Activated CD4-positive, alpha-beta T cell treated with anti-CD3 and anti-CD28 coated beads, Interleukin-2, amount 50 U/mL, for 24 hours (primary cell): Measurements from ENCODE around the gene A1BG.
A peak's percentile ranks its signal among the peaks of the same experiment; 100 is the strongest.
"Not testable (repeated sequence)": the region's sequence is repeated elsewhere in the genome, so short reads cannot be mapped to it uniquely, and the experiment has no call there.

Experiments used
- DNase-seq, 2 donors: peaks; one replicate each; pipeline ENCODE4 v3.0.0-alpha.2; 2020; ENCODE audit warnings: low read depth in 1 of 2, low spot score in 1 of 2

The A1BG gene

DNA sequence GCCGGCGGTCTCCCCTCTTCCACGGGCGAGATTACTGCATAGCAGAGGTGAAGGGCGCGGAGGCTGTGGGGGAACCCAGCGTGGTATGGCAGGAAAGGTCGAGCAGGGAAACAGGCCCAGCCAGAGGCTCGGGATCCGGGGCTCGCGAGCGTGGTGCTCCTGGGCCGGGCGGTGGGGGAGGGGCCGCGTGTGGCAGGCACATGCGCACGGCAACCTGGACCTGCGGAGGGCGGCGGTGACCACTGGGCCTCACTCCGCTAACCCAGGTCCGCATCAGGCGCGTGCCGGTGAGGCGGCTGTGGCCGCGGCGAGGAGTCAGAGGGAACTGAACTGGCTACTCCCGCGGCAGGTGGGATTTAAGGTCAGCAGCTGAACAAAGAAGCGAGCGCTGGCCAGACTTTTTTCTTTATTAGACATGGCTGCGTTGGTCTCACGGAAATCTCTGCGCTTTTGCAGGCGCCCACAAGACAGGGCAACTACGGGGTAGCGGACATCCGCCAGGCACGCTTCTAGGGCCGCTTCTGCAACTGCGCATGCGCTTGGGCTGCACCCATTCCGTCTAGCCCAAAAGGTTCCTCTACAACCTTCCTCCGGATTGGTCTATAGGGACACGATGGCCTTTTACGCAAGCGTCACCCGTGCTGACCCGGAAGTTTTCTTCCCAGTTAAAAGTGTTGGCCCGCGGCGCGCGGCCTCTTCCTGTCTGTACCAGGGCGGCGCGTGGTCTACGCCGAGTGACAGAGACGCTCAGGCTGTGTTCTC is 33.5 kb upstream of the A1BG start, which contains the start of gene RPS5:
Gene RPS5 (plus strand): TSS at position 694 of the 762 bp plus-strand sequence. CDS start 869 bp downstream, outside the sequence.
- peak; percentile 93 to 97 for DNase-seq

DNA sequence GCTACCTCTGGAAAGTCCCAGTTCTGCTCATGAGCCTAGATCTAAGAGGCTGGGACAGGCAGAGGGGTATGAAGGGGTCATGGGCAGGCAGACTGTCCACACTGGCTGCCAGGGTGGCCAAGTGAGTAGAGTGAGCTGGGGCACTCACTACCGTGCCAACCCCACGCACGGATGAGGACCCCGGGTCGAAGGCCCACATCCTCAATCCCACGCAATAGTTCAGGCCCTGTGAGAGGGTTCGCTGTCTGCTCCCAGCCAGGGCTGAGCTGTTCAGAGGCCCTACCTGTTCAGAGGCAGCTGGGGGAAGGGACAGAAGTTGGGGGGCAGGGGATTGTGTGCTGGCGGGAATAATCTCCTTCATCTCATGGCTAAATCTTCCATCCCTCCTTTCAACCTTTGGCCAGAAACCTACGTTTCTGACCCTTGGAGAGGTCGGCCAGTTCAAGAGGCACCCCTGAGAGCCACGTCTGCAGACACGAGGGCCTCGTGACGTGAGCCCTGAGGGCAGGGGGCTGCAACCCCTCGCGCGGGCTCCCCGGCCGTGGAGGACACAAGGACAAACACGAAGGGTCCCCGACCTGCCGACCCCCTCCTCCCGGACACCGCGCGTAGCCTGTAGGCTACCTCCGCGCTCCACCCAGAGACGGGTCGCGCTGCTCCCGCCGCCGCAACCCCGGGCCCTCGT is 32.7 kb upstream of the A1BG start:
- DNase-seq: peak in 1 of 2 donors; percentile 32

- DNase-seq: no peak
Observed at GRCh38 chr19:58385313-58385890, 32.1 kb upstream of the A1BG start.

DNA sequence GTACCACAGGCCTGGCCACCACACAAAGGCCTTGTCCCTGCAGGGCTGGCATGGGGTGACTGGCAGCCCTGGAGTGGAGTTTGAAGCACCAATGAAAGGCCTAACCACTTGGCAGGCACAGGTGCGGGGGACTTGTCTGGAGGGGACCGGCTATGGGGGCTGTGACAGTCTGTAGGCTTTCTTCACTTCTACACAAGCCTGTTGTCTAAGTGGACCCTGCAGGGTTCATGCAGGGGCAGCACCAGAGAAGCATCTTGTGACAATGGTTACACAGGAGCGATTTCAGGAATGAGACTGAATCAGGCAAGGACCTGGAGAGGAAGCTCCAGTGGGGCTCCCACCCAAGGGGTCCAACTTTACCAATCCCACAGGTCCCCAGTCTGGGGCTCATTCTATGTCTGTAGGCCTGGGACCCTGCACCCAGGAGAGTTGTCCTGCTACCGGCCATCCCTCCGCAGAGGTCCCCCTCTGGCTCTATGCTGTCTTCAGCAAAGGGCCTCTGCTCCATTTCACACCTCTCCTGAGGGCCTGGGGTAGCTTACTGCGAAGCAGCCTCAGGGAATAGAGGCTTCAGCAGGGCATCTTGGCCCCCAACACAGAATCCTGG is 29.8 kb upstream of the A1BG start:
- no peak for DNase-seq

- no peak for DNase-seq
Observed at GRCh38 chr19:58381460-58382212, 28.3 kb upstream of the A1BG start.

DNA sequence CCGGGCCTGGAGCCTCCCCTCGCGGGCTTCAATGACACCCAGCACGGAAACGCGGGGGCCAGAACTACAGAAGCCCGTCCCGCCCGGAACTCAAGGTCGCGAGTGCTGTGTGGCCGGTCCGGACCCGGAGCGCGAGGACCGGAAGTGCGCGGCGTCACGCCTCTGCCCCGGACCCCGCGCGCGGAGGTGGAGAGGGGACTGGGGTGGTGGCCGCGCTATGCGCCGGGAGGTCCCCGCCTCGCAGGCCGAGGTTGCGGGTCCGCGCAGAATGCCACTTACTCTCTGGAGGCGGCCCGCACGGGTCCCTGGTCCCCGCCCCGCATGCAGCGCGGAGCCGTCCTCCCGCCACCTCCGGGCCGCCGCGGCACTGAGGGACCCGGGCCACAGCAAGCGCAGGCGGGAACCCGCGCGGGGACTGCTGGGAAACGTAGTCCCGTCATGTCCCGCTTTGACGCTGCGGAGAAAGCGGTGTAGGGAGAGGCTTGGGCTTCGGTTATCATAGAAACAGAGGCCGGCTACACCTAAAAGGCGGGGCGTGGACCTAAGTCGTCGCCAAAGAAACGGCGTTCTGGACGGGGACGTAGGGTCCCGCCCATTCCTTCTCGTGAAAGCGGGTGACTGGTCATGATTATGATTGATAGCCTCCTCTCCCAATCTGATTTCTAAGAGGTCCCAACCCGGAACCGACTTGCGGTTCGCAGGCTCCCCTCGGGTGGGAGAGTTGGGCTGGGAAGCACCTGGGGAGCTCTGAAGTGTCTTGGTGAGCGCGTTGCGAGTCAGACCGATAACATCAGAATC is 27.6 kb upstream of the A1BG start, which contains the start of gene ZNF837:
Gene ZNF837 (minus strand): TSS at position 369 of the 798 bp plus-strand sequence. CDS start 11,698 bp downstream, outside the sequence.
- peak; percentile 90 to 99 for DNase-seq

DNA sequence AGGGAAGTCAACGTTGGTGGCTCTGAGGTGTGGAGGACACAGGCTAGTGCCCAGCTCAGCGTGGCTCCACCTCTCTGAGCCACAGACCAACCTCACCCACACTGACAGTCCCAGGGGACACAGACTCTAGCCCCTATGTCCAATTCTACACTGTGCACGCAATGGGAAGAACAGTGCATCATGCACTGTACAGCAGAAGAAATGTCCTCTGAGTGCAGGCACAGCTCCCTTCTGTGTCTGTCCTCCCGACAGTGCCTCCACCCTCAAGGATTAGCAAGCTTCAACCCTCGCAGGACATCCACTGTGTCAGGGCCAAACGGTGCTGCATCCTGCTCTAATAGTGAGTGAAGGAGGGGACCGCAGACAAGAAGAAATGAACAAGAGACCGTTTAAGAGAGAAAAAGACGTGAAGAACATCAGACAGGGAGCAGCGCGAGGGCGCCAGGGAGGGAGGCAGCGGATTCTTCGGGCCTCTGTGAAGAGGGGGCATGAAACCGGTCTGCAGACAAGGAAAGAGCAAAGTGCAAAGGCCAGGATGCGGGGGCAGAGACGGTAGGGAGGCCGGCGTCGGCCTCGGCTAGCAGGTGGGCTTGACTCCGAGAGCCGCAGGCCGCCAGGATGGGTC is 26.9 kb upstream of the A1BG start:
- DNase-seq: no peak

GRCh38 chr19:58379246-58379645 is 26.0 kb upstream of the A1BG start:
- DNase-seq: no peak

GRCh38 chr19:58376724-58377123 is 23.4 kb upstream of the A1BG start:
- not testable (repeated sequence) for DNase-seq

DNA sequence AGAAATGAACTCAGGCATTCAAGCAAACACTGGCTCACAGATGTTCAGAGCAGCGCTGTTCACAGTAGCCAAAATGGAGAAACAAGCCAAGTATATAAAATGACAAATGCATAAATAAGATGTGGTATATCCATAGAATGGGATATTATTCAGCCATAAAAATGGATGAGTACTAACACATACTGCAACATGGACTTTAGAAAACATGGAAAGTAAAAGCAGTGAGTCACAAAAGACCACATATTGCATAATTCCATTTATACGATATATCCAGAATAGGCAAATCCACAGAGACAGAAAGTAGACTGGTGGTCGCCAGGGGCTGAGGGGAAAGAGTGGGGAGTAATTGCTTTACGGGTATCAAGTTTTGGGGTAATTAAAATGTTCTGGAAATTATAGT is 20.9 kb upstream of the A1BG start:
- DNase-seq: no peak

GRCh38 chr19:58372311-58373133 is 19.2 kb upstream of the A1BG start:
- no peak for DNase-seq

DNA sequence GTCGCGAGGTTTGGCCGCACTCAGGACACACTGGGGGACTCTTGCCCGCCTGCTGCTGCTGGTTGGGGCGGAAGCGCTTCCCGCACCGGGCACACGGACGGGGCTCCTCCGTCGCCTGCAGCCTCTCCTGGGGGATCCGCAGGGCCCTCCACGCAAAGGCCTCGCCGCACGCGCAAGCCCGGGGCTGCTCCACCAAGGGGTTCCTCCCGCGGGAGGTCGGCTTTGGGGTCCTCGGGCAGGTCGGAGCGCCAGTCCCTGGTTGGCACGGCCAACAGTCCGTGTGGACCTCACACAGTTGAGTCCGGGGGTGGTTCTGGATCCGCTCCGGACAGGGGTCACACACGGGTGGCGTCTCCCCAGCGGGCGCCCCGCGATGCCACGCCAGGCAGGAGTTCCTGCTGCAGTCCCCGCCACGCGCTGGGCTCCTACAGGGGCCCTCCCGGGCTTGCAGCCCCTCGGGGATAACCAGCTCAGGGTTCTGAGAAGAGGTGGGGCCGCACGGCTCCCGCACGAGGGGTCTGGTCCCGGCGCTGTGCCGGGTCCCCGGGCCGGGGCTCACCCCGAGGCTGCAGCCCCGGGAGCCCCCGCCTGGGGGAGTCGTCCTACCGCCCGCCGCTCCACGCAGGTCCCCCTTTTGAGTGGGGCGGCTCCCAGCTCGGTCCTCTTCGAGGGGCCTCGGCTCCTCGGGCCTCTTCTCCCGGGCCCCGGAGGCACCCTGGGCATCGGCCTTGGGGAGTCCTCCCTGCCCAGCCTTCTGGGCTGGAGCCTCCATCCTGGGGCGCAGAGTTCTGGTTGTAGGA is 15.5 kb upstream of the A1BG start:
- no peak for DNase-seq

- DNase-seq: no peak
Observed at GRCh38 chr19:58367698-58368454, 14.6 kb upstream of the A1BG start.

- no peak for DNase-seq
Observed at GRCh38 chr19:58366585-58367430, 13.5 kb upstream of the A1BG start.

- DNase-seq: no peak
Observed at GRCh38 chr19:58364146-58364545, 10.9 kb upstream of the A1BG start.

GRCh38 chr19:58362272-58362994 is 9.1 kb upstream of the A1BG start, which contains the start of gene ZNF497:
Gene ZNF497, minus strand, starts transcription at chr19:58362751. Its CDS starts 5,116 bp downstream, at chr19:58357635.
- peak; percentile 90 to 94 for DNase-seq
